HepG2 (cell line): ENCODE measurements around the gene RIPOR3. TPM values are rescaled to one million over a fixed set of nuclear protein-coding genes. Genes with fewer than 3 reads are reported as not detected.

ENCODE experiments used
- ATF1 ChIP-seq: IDR thresholded peaks from 2 replicates; pipeline ENCODE4 v1.6.1; 2016; ENCODE audit warnings: mild to moderate bottlenecking, control low read depth
- CHD4 ChIP-seq: fragments of 200-600 bp; sonication (generic); IDR thresholded peaks from 2 replicates; pipeline ENCODE4 v1.7.0; 2017; ENCODE audit warnings: mild to moderate bottlenecking, low read length, borderline replicate concordance
- HOXA7 ChIP-seq: sonication (generic); formaldehyde crosslinking; IDR thresholded peaks from 2 replicates; pipeline ENCODE4 v1.8.1; 2022; ENCODE audit warnings: mild to moderate bottlenecking, missing genetic modification reagents, moderate library complexity
- IKZF1 ChIP-seq: fragments of 450-650 bp; IDR thresholded peaks from 2 replicates; pipeline ENCODE4 v1.7.1; 2016
- ONECUT2 ChIP-seq: sonication (generic); formaldehyde crosslinking; IDR thresholded peaks from 2 replicates; pipeline ENCODE4 v1.4.0; 2020; ENCODE audit warnings: missing genetic modification reagents
- RCOR2 ChIP-seq: IDR thresholded peaks from 2 replicates; pipeline ENCODE4 v1.6.1; 2016; ENCODE audit warnings: missing biosample characterization, missing genetic modification reagents
- ZNF205 ChIP-seq: IDR thresholded peaks from 2 replicates; pipeline ENCODE4 v1.6.1; 2018; ENCODE audit warnings: missing biosample characterization, missing genetic modification reagents
- ZNF253 ChIP-seq: sonication (generic); formaldehyde crosslinking; IDR thresholded peaks from 2 replicates; pipeline ENCODE4 v1.8.0; 2022; ENCODE audit warnings: mild to moderate bottlenecking, missing genetic modification reagents, borderline replicate concordance
- ZNF337 ChIP-seq: sonication (generic); formaldehyde crosslinking; IDR thresholded peaks from 2 replicates; pipeline ENCODE4 v1.5.1; 2020; ENCODE audit warnings: missing genetic modification reagents, low read depth, mild to moderate bottlenecking, borderline replicate concordance
- ZNF839 ChIP-seq: sonication (generic); formaldehyde crosslinking; IDR thresholded peaks from 2 replicates; pipeline ENCODE4 v1.4.0; 2020; ENCODE audit warnings: missing genetic modification reagents, mild to moderate bottlenecking, borderline replicate concordance
- polyA plus RNA-seq, 8 experiments: library from polyadenylated mRNA; depleted of rRNA in 3 of 8; stranded (reverse) in 7 of 8; unstranded in 1 of 8; fragments of >200 nt; fragmentation: Illumina TruSeq in 4 of 8; extraction: Trizol in 4 of 8; gene quantifications; 2 replicates each; pipeline versions ENCODE4 v1.2.1 to v1.2.3, GENCODE V29; 2011 to 2016; ENCODE audit warnings: low read depth in 4 of 8, missing spikeins in 1 of 8, mixed read lengths in 1 of 8; ENCODE audit not compliant: insufficient read depth in 1 of 8
- total RNA-seq, 5 experiments: library from RNA; depleted of rRNA; stranded (reverse); fragments of >200 nt; fragmentation: Illumina TruSeq; extraction: Trizol; gene quantifications; 2 replicates each; pipeline ENCODE4 v1.2.3, GENCODE V29; 2016; ENCODE audit warnings: low read depth in 1 of 5
- TF ChIP-seq, protein P1 (sequence below): sonication (generic); formaldehyde crosslinking; IDR thresholded peaks from 2 replicates; pipeline ENCODE4 v1.5.0; 2020; ENCODE audit warnings: mild to moderate bottlenecking, missing genetic modification reagents, borderline replicate concordance
- TF ChIP-seq, protein P2 (sequence below): sonication (generic); formaldehyde crosslinking; IDR thresholded peaks from 2 replicates; pipeline ENCODE4 v1.5.0; 2020; ENCODE audit warnings: missing genetic modification reagents
- TF ChIP-seq, protein P3 (sequence below): sonication (generic); formaldehyde crosslinking; IDR thresholded peaks from 2 replicates; pipeline ENCODE4 v1.9.0; 2022; ENCODE audit warnings: low read depth, missing genetic modification reagents
- TF ChIP-seq, protein P4 (sequence below): sonication (generic); formaldehyde crosslinking; IDR thresholded peaks from 2 replicates; pipeline ENCODE4 v1.5.1; 2020; ENCODE audit warnings: missing genetic modification reagents, mild to moderate bottlenecking, borderline replicate concordance
- TF ChIP-seq, protein P5 (sequence below): sonication (generic); formaldehyde crosslinking; IDR thresholded peaks from 2 replicates; pipeline ENCODE4 v1.4.0; 2020; ENCODE audit warnings: missing genetic modification reagents
- TF ChIP-seq, protein P6 (sequence below): sonication (generic); formaldehyde crosslinking; IDR thresholded peaks from 2 replicates; pipeline ENCODE4 v1.5.0; 2020; ENCODE audit warnings: mild to moderate bottlenecking, missing genetic modification reagents

Gene RIPOR3
- total and polyA plus RNA-seq, 2 of the 13 experiments (the other 11 are each of a cell fraction or from before 2014, with no cell fraction given): 0.18 TPM; not detected in 1

DNA sequence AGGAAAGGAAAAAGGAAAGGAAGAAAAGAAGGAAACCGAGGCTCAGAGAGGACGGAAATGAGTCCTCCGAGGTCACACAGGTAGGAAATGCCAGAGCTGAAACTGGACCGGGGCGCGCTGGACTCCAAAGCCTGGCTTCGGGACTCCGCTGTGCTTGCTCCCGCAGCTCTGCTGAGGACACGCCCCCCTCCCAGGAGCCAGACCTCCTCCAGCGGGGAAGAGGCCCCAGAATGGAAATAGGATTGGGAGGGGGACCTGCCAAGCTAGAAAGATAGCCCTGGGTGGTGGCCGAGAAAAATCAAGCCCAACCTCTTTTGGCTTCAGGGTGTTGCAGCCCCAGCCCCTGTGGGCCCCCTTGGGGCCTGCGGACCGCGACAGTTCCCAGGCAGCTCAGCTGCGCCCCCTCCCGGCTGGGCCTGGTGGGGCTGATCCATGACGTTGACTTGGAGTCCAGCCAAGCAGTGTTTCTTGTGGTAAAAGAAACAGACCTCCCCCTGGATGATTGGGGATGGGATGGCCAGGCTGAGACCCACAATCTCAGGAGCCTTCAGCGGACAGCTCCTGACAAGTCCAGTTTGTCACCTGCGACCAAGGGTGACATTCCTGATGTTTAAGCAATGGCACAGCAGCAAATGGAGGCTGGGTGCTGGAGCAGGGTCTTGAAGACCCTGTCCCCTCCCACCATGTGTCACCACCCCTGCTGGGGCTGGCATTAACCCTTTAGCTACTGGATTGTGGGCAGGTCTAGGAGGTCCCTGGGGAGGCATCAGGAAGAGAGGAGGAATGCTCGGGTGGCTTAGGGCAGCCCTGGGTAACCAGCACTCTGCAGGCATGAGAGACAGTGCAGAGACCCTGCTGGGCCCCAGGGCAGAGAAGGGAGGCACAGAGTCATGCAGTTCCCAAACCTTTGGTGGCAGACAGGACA, 55.4 kb downstream of the RIPOR3 start (continued):
- TF ChIP-seq ZNF253 (CRISPR knock-in tag) (no peak), RCOR2 (CRISPR knock-in tag) (peak; percentile 61; the same call in 1 of the 2 replicates), ZNF205 (CRISPR knock-in tag) (0 out of 2 replicates have a peak, but pooled peaks have one; percentile 8), HOXA7 (CRISPR knock-in tag) (no peak), ATF1 (CRISPR knock-in tag) (no peak; the same call in 1 of the 2 replicates), ZNF337 (CRISPR knock-in tag) (peak; percentile 86; the same call in 1 of the 2 replicates), CHD4 (peak; percentile 37), IKZF1 (no peak), ONECUT2 (CRISPR knock-in tag) (no peak; the same call in 1 of the 2 replicates), ZNF839 (no peak)
- TF ChIP-seq, protein P1, sequence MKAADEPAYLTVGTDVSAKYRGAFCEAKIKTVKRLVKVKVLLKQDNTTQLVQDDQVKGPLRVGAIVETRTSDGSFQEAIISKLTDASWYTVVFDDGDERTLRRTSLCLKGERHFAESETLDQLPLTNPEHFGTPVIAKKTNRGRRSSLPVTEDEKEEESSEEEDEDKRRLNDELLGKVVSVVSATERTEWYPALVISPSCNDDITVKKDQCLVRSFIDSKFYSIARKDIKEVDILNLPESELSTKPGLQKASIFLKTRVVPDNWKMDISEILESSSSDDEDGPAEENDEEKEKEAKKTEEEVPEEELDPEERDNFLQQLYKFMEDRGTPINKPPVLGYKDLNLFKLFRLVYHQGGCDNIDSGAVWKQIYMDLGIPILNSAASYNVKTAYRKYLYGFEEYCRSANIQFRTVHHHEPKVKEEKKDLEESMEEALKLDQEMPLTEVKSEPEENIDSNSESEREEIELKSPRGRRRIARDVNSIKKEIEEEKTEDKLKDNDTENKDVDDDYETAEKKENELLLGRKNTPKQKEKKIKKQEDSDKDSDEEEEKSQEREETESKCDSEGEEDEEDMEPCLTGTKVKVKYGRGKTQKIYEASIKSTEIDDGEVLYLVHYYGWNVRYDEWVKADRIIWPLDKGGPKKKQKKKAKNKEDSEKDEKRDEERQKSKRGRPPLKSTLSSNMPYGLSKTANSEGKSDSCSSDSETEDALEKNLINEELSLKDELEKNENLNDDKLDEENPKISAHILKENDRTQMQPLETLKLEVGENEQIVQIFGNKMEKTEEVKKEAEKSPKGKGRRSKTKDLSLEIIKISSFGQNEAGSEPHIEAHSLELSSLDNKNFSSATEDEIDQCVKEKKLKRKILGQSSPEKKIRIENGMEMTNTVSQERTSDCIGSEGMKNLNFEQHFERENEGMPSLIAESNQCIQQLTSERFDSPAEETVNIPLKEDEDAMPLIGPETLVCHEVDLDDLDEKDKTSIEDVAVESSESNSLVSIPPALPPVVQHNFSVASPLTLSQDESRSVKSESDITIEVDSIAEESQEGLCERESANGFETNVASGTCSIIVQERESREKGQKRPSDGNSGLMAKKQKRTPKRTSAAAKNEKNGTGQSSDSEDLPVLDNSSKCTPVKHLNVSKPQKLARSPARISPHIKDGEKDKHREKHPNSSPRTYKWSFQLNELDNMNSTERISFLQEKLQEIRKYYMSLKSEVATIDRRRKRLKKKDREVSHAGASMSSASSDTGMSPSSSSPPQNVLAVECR (CRISPR knock-in tag): peak; percentile 53; the same call in 1 of the 2 replicates
- TF ChIP-seq, protein P2, sequence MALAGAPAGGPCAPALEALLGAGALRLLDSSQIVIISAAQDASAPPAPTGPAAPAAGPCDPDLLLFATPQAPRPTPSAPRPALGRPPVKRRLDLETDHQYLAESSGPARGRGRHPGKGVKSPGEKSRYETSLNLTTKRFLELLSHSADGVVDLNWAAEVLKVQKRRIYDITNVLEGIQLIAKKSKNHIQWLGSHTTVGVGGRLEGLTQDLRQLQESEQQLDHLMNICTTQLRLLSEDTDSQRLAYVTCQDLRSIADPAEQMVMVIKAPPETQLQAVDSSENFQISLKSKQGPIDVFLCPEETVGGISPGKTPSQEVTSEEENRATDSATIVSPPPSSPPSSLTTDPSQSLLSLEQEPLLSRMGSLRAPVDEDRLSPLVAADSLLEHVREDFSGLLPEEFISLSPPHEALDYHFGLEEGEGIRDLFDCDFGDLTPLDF: no peak
- TF ChIP-seq, protein P3, sequence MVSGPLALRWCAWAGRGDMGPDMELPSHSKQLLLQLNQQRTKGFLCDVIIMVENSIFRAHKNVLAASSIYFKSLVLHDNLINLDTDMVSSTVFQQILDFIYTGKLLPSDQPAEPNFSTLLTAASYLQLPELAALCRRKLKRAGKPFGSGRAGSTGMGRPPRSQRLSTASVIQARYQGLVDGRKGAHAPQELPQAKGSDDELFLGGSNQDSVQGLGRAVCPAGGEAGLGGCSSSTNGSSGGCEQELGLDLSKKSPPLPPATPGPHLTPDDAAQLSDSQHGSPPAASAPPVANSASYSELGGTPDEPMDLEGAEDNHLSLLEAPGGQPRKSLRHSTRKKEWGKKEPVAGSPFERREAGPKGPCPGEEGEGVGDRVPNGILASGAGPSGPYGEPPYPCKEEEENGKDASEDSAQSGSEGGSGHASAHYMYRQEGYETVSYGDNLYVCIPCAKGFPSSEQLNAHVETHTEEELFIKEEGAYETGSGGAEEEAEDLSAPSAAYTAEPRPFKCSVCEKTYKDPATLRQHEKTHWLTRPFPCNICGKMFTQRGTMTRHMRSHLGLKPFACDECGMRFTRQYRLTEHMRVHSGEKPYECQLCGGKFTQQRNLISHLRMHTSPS: no peak
- TF ChIP-seq, protein P4, sequence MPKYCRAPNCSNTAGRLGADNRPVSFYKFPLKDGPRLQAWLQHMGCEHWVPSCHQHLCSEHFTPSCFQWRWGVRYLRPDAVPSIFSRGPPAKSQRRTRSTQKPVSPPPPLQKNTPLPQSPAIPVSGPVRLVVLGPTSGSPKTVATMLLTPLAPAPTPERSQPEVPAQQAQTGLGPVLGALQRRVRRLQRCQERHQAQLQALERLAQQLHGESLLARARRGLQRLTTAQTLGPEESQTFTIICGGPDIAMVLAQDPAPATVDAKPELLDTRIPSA (CRISPR knock-in tag): no peak
- TF ChIP-seq, protein P5, sequence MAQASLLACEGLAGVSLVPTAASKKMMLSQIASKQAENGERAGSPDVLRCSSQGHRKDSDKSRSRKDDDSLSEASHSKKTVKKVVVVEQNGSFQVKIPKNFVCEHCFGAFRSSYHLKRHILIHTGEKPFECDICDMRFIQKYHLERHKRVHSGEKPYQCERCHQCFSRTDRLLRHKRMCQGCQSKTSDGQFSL (CRISPR knock-in tag): no peak
- TF ChIP-seq, protein P6, sequence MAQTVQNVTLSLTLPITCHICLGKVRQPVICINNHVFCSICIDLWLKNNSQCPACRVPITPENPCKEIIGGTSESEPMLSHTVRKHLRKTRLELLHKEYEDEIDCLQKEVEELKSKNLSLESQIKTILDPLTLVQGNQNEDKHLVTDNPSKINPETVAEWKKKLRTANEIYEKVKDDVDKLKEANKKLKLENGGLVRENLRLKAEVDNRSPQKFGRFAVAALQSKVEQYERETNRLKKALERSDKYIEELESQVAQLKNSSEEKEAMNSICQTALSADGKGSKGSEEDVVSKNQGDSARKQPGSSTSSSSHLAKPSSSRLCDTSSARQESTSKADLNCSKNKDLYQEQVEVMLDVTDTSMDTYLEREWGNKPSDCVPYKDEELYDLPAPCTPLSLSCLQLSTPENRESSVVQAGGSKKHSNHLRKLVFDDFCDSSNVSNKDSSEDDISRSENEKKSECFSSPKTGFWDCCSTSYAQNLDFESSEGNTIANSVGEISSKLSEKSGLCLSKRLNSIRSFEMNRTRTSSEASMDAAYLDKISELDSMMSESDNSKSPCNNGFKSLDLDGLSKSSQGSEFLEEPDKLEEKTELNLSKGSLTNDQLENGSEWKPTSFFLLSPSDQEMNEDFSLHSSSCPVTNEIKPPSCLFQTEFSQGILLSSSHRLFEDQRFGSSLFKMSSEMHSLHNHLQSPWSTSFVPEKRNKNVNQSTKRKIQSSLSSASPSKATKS (CRISPR knock-in tag): no peak
